GM18502 (cell line): ENCODE data around the gene C17orf113.
A peak's percentile ranks its signal among the peaks of the same experiment; 100 is the strongest.
"Not testable (repeated sequence)": the region's sequence is repeated elsewhere in the genome, so short reads cannot be mapped to it uniquely, and the experiment has no call there.

ENCODE experiments used
- ATAC-seq: cut with Tn5 transposase; IDR thresholded peaks from one replicate; pipeline ENCODE4 v1.9.1; 2021; ENCODE audit warnings: mild to moderate bottlenecking; ENCODE audit not compliant: unreplicated experiment, poor library complexity

The C17orf113 gene

GRCh38 chr17:42045719-42046118 is 4.7 kb downstream of the C17orf113 start:
- ATAC-seq, result no peak

- ATAC-seq, result no peak
These were observed 7.6 kb downstream of the C17orf113 start for GRCh38 chr17:42042598-42043319.

- ATAC-seq, result no peak
These were observed 8.8 kb downstream of the C17orf113 start for GRCh38 chr17:42041619-42042018.

GRCh38 chr17:42040818-42041217 is 9.6 kb downstream of the C17orf113 start:
- no peak for ATAC-seq

GRCh38 chr17:42039794-42040763 is 10.3 kb downstream of the C17orf113 start:
- no peak for ATAC-seq

GRCh38 chr17:42038221-42038973 is 12.0 kb downstream of the C17orf113 start:
- ATAC-seq, result no peak

- no peak for ATAC-seq
These were observed 16.3 kb downstream of the C17orf113 start for GRCh38 chr17:42034059-42034458.

GRCh38 chr17:42031584-42031983 is 18.8 kb downstream of the C17orf113 start:
- ATAC-seq, result no peak

- no peak for ATAC-seq
These were observed 21.6 kb downstream of the C17orf113 start for GRCh38 chr17:42028791-42029127.

- no peak for ATAC-seq
These were observed 22.2 kb downstream of the C17orf113 start for GRCh38 chr17:42027961-42028790.

- ATAC-seq, result no peak
These were observed 22.9 kb downstream of the C17orf113 start for GRCh38 chr17:42027590-42027889.

- ATAC-seq, result no peak
These were observed 23.4 kb downstream of the C17orf113 start for GRCh38 chr17:42026857-42027589.

- no peak for ATAC-seq
These were observed 24.5 kb downstream of the C17orf113 start for GRCh38 chr17:42025936-42026335.

- peak; percentile 16 for ATAC-seq
These were observed 25.2 kb downstream of the C17orf113 start for GRCh38 chr17:42025191-42025579.

- no peak for ATAC-seq
These were observed 26.7 kb downstream of the C17orf113 start for GRCh38 chr17:42023524-42024349.

- not testable (repeated sequence) for ATAC-seq
These were observed 29.6 kb downstream of the C17orf113 start for GRCh38 chr17:42020845-42021244.

- peak; percentile 58 for ATAC-seq
These were observed 30.6 kb downstream of the C17orf113 start, which contains the start of gene NKIRAS2 for GRCh38 chr17:42019509-42020404. NKIRAS2 (plus strand) TSS chr17:42020090; CDS start chr17:42021578, 1,488 bp downstream.
